Tibial nerve (tissue), 3 donors: ENCODE results near the gene KRTAP2-4.
"Not testable (repeated sequence)": the region's sequence is repeated elsewhere in the genome, so short reads cannot be mapped to it uniquely, and the experiment has no call there.

Experiments
- POLR2A ChIP-seq, 2 donors: fragments of 450-650 bp; IDR thresholded peaks; one replicate each; pipeline ENCODE4 v1.6.1; 2017; ENCODE audit warnings: antibody characterized with exemption in 2 of 2, mild to moderate bottlenecking in 2 of 2, moderate library complexity in 2 of 2
- TF ChIP-seq, protein P1 (sequence below), 5 experiments: fragments of 200-600 bp in 3 of 5; fragments of 450-650 bp in 2 of 5; sonication (generic) in 3 of 5; IDR thresholded peaks; one replicate each; pipeline ENCODE4 v1.5.1; 2016 to 2019; ENCODE audit warnings: antibody characterized with exemption in 5 of 5, mild to moderate bottlenecking in 3 of 5, moderate library complexity in 2 of 5

GRCh38 chr17:41059276-41060051, 6.2 kb downstream of the KRTAP2-4 start:
- TF ChIP-seq POLR2A (IDR thresholded peaks at IDR 0.05): not testable (repeated sequence)
- TF ChIP-seq, protein P1, sequence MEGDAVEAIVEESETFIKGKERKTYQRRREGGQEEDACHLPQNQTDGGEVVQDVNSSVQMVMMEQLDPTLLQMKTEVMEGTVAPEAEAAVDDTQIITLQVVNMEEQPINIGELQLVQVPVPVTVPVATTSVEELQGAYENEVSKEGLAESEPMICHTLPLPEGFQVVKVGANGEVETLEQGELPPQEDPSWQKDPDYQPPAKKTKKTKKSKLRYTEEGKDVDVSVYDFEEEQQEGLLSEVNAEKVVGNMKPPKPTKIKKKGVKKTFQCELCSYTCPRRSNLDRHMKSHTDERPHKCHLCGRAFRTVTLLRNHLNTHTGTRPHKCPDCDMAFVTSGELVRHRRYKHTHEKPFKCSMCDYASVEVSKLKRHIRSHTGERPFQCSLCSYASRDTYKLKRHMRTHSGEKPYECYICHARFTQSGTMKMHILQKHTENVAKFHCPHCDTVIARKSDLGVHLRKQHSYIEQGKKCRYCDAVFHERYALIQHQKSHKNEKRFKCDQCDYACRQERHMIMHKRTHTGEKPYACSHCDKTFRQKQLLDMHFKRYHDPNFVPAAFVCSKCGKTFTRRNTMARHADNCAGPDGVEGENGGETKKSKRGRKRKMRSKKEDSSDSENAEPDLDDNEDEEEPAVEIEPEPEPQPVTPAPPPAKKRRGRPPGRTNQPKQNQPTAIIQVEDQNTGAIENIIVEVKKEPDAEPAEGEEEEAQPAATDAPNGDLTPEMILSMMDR (IDR thresholded peaks at IDR 0.05): not testable (repeated sequence)
